A172 (cell line): Measurements from ENCODE around the gene CMTM2. TPM values are rescaled to one million over a fixed set of nuclear protein-coding genes. Genes with fewer than 3 reads are reported as not detected.

Experiments used
- DNase-seq: peaks from one replicate; pipeline ENCODE4 v3.0.0-alpha.2; 2015; ENCODE audit warnings: low spot score
- total RNA-seq: library from RNA; depleted of rRNA; stranded (reverse); fragments of >200 nt; shearing (Covaris generic); gene quantifications from 2 replicates; pipeline ENCODE4 v1.2.3, GENCODE V29; 2014; rRNA removed

Gene CMTM2
- not detected in 2 replicates for total RNA-seq

- DNase-seq, result no peak
Measured at GRCh38 chr16:66578651-66579531, at the start of gene CMTM2. Gene CMTM2 (plus strand): TSS chr16:66579463. CDS start chr16:66579608, 145 bp downstream.

DNA sequence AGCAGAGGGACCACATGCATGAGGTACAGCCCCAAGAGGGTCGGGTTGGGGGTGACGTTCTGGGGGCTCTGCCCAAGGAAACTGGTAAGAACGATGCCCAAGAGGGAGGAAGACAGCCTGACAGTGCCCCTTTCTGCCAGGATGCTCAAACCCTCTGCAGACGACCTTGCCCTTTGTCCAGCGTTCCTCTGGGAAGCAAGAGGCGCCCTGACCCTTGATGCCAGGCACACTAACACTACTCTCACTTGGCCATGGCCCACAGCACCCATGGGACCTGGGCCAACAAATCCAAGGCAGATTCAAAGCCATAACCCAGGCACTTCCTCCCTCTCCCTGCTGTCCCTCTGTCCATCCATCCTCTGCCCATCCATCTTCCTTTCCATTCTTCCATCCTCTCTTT lies 49.8 kb upstream of the CMTM2 start:
- no peak for DNase-seq

DNA sequence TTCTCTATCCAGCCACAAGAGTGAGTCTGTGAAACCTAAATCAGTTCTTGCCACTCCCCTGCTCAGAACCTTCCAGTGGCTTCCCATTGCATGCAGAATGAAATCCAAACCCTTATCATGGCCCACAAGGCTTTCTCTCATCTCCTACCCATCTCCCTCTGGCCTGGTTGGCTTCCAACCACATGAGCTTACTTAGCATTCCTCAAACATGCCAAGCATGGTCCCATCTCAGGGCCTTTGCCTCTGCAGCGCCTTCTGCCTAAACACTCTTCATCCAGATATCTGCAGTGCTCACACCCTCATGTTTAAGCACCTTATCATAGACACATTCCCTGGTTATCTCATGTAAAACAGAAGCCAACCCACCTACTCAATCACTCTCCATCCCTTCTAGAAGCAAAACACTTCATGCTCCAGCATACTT lies 44.9 kb upstream of the CMTM2 start:
- no peak for DNase-seq

GRCh38 chr16:66536525-66536924 lies 42.7 kb upstream of the CMTM2 start:
- no peak for DNase-seq

DNA sequence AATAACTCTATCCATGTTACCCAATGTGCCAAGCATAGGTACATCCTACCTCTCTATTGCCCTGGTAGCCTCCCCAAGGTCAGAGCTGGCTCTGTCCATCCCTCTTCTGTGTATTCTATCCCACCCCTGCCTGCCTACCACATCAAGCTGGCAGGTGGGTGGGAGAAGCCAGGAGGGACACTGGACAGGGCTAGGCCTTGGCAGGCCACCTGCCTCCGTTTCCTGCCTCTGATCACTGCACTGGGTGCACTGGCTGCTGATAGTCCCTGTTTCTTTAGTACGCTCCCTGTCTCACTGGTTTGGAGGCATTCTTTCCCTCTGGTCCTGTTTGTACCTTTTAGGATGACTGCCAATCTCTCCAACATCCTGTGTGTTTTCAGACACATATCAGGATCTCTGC lies 42.0 kb upstream of the CMTM2 start:
- no peak for DNase-seq

GRCh38 chr16:66538910-66539309 lies 40.4 kb upstream of the CMTM2 start:
- no peak for DNase-seq

GRCh38 chr16:66539623-66540469 lies 39.4 kb upstream of the CMTM2 start:
- DNase-seq, result peak; percentile 29

- no peak for DNase-seq
Measured at GRCh38 chr16:66541388-66542355, 37.6 kb upstream of the CMTM2 start.

DNA sequence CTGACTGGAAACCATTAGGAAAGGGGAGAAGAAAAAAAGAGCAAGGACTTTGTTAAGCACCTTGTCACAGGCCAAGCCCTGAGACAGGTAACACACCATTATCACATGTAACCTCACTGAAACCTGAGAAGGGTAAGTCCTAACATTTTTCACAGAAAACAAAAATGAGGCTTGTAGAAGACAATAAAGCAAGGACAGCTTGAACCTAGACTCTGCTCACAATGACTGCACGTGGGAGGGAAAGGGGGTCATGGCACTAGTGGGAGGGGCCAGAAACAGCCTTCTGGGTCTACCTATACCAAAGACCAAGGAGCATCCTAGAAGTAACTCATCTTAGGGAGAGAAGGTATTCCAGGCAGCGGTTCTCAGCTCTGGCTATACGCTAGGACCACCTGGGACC lies 36.9 kb upstream of the CMTM2 start:
- DNase-seq, result no peak

- DNase-seq, result no peak
Measured at GRCh38 chr16:66543541-66543940, 35.7 kb upstream of the CMTM2 start.

DNA sequence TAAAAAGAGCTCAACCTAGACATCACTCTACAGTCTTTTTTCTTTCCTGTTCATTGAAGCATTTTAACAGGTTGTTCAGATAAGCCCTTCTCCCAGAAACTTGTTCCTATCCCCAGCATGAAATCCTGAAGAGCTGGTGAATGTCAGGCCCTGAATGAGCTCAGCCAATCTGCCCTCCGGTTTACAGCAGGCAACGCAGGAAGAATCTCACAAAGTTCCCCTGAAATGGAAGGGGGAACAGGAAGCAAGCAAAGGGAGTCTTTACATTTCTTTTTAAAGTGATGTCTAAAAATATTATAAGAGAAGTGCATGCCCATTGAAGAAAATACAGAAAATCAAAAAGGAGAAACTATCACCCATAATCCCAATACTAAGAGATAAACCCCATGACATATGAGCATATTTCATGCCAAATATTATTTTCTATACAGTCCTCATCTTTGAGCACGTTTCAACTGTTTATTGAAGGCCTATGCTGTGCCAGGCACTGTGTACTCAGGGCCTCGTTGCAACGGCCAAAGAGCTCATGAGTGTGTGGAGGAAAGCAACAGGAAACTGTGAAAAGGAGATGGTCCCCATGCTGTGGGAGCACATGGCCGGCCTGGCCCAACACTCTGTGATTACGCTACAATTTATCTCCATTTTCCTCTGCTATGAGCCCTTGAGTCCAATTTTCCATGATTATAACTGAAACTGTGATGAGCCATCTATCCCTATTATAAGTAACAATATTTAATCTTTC lies 35.1 kb upstream of the CMTM2 start:
- no peak for DNase-seq

DNA sequence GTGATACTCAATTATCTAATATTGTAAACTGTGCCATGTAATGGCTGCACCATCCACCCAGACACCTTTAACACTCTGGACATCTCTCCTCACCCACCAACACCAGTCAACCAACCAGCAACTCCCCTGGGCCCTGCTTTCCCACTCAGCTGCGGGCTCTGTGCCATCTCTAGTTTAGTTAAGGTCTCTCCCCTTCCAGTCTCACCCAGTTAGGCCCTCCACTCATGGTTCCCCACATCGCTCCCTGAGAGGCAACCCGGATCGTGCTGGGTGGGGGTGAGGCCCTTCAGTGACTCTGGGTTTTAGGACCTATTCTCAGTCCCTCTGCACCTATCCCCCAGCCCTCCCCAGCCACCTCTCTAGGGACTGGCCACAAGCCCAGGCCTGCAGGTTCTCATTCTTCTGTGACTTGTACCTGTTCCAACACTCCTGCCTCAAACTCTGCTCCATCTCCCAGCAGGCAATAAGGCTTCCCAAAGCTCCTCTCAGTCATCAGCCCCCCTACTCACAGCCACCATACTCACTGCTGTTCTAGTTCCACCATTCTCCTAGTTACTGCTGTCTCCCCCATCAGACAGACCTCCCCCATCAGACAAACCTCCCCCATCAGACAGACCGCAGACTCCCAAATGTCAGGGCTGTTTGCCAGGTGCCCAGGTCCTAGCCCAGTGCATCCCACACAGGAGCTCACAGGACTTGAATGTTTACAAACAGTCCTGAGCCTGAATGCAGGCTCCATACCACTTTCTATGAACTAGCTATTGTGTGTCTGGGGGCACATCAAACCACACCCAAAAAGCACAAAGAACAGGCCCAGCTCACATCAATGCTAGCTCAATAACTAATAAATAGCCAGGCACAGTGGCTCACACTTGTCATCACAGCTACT lies 31.9 kb upstream of the CMTM2 start:
- no peak for DNase-seq

GRCh38 chr16:66548068-66548467 lies 31.2 kb upstream of the CMTM2 start:
- DNase-seq, result no peak

GRCh38 chr16:66548868-66549267 lies 30.4 kb upstream of the CMTM2 start:
- no peak for DNase-seq

DNA sequence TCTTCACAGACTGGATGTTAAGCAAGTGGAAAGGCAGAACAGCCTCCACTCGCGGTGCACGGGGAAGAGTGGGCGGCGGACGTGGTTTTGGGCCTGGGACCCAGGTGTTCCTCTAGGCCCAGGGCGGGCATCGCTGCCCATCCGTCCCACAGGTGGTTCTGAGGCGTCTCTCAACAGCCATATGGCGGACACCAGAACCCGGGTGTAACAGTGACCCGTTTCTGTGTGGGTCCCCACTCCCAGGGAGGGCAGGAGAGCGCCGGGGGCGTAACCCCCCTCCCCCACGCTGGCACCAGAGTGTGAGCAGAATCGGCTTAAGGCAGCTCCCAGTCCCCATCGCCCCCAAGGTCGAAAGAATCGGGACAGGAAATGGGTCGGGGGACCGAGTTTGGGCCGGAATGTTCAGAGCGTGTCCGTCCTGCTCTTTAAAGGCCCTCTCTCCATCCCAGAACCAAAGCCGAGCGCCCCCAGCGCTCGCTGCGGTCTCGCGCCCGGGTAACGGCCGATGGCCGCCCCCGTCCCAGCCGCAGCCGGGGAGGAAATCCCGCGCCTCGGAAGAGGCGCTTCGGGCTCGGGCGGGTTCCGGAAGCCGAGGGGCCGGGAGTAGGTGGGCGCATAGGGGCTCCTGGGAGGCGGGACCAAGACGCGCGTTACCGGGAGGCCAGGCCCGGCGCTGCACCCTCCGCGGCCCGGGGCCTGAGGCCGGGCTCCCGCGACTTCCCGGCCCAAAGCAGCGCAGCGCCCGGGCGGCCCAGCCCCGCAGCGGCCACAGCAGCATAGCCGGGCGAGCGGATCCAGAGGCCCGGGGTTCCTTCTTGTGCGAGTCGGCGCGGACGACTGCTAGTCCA lies 29.8 kb upstream of the CMTM2 start, which contains the start of gene TK2:
Gene TK2 (minus strand): TSS at position 839 of the 848 bp plus-strand sequence. CDS start 61 bp downstream, at position 778.
- DNase-seq, result no peak

DNA sequence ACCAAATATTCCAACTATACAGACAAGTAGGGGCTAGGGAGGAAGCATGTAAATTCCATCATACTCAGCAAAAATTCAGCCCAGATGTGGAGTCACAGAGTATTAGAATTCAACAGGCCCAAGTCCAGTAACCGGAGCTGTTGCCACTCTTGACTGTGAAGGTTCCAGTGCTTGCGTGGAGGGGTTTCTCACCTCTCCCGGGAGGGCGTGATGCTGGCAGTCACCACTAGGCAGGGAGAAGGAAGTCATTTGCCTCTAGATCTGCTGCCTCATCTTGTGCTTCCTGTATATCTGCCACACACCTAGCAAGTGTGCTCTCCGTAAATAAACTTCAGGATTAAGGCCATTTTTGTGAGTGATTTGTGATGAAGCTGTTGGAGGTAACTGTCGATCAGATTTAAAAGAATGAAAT lies 27.9 kb upstream of the CMTM2 start:
- DNase-seq, result peak; percentile 39

GRCh38 chr16:66551788-66552285 lies 27.4 kb upstream of the CMTM2 start:
- no peak for DNase-seq
